Measurements from ENCODE around the gene ABHD4.

DNA sequence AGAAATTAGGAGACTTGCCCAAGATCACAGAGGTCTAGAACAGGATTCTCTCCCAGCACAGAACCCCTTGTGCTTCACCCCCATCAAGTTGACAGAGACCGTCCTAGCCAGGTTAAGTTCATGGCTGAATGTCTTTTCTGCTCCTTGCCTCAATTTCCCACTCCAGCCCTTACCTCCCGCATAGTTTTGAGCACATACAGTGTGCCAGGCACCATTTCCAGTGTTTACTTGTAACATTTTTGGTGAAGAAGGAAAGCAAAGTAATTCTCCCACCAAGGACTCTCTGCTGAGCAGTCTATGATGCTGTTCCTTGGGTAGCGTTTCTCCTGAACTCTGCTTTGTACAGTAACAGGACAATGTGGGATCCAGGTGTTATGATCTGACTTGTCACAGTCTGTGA is 1.2 kb downstream of the ABHD4 start:
- no peak for TF ChIP-seq NR2F2 (IDR thresholded peaks at IDR 0.05)
- TF ChIP-seq TAF1 (conservative IDR thresholded peaks at IDR 0.05), result no peak
- TF ChIP-seq, protein P1, sequence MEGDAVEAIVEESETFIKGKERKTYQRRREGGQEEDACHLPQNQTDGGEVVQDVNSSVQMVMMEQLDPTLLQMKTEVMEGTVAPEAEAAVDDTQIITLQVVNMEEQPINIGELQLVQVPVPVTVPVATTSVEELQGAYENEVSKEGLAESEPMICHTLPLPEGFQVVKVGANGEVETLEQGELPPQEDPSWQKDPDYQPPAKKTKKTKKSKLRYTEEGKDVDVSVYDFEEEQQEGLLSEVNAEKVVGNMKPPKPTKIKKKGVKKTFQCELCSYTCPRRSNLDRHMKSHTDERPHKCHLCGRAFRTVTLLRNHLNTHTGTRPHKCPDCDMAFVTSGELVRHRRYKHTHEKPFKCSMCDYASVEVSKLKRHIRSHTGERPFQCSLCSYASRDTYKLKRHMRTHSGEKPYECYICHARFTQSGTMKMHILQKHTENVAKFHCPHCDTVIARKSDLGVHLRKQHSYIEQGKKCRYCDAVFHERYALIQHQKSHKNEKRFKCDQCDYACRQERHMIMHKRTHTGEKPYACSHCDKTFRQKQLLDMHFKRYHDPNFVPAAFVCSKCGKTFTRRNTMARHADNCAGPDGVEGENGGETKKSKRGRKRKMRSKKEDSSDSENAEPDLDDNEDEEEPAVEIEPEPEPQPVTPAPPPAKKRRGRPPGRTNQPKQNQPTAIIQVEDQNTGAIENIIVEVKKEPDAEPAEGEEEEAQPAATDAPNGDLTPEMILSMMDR (IDR thresholded peaks at IDR 0.05; ENCODE audit: low read depth, low read length, missing input control), result no peak
- TF ChIP-seq, protein P2, sequence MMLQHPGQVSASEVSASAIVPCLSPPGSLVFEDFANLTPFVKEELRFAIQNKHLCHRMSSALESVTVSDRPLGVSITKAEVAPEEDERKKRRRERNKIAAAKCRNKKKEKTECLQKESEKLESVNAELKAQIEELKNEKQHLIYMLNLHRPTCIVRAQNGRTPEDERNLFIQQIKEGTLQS (IDR thresholded peaks at IDR 0.05), result no peak
- TF ChIP-seq EGR1 (IDR thresholded peaks at IDR 0.05; ENCODE audit: low read depth in 2 of 2), result no peak
- TF ChIP-seq GABPA (IDR thresholded peaks at IDR 0.05 in 1 of 2, conservative IDR thresholded peaks at IDR 0.05 in 1 of 2), result no peak
- no peak for TF ChIP-seq FOXA1 (IDR thresholded peaks at IDR 0.05)

Data from liver (tissue), 3 donors.